MM.1S (cell line): Measurements from ENCODE around the gene VSIG10L2.

ENCODE experiments used
- CTCF ChIP-seq: fragments of 300-600 bp; sonication (generic); IDR thresholded peaks from 2 replicates; pipeline ENCODE4 v1.5.1; 2016; ENCODE audit warnings: antibody characterized with exemption, low read length, mixed read lengths
- EZH2 ChIP-seq: fragments of 300-600 bp; sonication (generic); optimal IDR thresholded peaks from 2 replicates; pipeline ENCODE3; 2017; ENCODE audit warnings: low read depth, mild to moderate bottlenecking, antibody characterized with exemption, low read length, mixed read lengths

- no peak for TF ChIP-seq CTCF
- no peak for TF ChIP-seq EZH2
Measured at GRCh38 chr11:125960771-125961170, 14.9 kb downstream of the VSIG10L2 start.
